ENCODE results near the gene RUNX3.

RUNX3 gene

DNA sequence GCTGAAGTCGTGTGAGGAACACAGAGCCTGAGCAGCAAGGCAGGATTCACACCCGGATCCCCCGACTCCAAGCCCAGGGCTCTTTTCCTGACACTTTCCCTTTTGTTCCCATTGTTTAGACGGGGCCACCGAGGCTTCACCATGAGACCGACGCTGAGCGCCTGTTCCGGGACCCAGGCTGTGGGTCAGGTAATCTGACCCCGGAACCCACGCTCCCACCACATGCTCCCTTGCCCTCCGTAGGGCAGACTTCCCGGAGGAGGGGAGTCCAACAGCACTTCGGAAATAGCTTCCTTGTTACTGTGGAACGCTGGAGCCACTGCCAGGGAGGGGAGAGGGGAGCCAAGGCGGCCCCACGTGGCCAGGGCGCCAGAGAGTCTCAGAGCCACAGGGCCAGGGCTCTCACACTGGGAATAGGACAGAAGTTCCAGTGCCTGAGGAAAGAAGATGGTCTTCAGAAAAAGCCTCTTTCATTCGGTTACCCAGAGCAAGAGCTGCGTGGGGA, 18.4 kb downstream of the RUNX3 start:
- Histone ChIP-seq H3K9me3 (ENCODE audit: control insufficient read depth, insufficient read depth, low read depth, low read length) (no peaks in the 10 kb centered on the region), H3K4me3 (ENCODE audit: low read depth, low read length) (no peak overlapping the region), H3K27ac (ENCODE audit: extremely low read depth, low read depth, low read length) (no peak overlapping the region), H3K4me1 (ENCODE audit: control insufficient read depth, insufficient read depth, low read length) (no peaks in the 10 kb centered on the region), H3K36me3 (ENCODE audit: control insufficient read depth in 2 of 2, insufficient read depth in 1 of 2, low read length in 2 of 2) (no peaks in the 10 kb centered on the region; a peak in 1 of 3 replicates)
- POLR2A ChIA-PET, result interaction anchor here (0.6 kb wide), 1 partner anchor 110 kb away, joined by 5 read pairs; no protein-coding TSS in a partner anchor
- CTCF ChIA-PET, result interaction anchor here (1.4 to 1.7 kb wide), 2 partner anchors 14 to 32 kb away, joined by 3 to 5 read pairs; no protein-coding TSS in a partner anchor
- no peak for TF ChIP-seq HOXC10 (CRISPR knock-in tag; IDR thresholded peaks at IDR 0.05)
- TF ChIP-seq HOXD13 (CRISPR knock-in tag; IDR thresholded peaks at IDR 0.05; ENCODE audit: borderline replicate concordance), result no peak
- TF ChIP-seq, protein P1, sequence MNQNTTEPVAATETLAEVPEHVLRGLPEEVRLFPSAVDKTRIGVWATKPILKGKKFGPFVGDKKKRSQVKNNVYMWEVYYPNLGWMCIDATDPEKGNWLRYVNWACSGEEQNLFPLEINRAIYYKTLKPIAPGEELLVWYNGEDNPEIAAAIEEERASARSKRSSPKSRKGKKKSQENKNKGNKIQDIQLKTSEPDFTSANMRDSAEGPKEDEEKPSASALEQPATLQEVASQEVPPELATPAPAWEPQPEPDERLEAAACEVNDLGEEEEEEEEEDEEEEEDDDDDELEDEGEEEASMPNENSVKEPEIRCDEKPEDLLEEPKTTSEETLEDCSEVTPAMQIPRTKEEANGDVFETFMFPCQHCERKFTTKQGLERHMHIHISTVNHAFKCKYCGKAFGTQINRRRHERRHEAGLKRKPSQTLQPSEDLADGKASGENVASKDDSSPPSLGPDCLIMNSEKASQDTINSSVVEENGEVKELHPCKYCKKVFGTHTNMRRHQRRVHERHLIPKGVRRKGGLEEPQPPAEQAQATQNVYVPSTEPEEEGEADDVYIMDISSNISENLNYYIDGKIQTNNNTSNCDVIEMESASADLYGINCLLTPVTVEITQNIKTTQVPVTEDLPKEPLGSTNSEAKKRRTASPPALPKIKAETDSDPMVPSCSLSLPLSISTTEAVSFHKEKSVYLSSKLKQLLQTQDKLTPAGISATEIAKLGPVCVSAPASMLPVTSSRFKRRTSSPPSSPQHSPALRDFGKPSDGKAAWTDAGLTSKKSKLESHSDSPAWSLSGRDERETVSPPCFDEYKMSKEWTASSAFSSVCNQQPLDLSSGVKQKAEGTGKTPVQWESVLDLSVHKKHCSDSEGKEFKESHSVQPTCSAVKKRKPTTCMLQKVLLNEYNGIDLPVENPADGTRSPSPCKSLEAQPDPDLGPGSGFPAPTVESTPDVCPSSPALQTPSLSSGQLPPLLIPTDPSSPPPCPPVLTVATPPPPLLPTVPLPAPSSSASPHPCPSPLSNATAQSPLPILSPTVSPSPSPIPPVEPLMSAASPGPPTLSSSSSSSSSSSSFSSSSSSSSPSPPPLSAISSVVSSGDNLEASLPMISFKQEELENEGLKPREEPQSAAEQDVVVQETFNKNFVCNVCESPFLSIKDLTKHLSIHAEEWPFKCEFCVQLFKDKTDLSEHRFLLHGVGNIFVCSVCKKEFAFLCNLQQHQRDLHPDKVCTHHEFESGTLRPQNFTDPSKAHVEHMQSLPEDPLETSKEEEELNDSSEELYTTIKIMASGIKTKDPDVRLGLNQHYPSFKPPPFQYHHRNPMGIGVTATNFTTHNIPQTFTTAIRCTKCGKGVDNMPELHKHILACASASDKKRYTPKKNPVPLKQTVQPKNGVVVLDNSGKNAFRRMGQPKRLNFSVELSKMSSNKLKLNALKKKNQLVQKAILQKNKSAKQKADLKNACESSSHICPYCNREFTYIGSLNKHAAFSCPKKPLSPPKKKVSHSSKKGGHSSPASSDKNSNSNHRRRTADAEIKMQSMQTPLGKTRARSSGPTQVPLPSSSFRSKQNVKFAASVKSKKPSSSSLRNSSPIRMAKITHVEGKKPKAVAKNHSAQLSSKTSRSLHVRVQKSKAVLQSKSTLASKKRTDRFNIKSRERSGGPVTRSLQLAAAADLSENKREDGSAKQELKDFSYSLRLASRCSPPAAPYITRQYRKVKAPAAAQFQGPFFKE (tag by site-specific recombination; IDR thresholded peaks at IDR 0.05; ENCODE audit: borderline replicate concordance), result no peak
- TF ChIP-seq ZBTB17 (tag by site-specific recombination; IDR thresholded peaks at IDR 0.05), result no peak
- TF ChIP-seq KLF8 (tag by site-specific recombination; IDR thresholded peaks at IDR 0.05), result no peak
- no peak for TF ChIP-seq ZNF133 (tag by site-specific recombination; IDR thresholded peaks at IDR 0.05)
- TF ChIP-seq ZNF555 (tag by site-specific recombination; conservative IDR thresholded peaks at IDR 0.05), result no peak
- TF ChIP-seq ZNF221 (tag by site-specific recombination; IDR thresholded peaks at IDR 0.05; ENCODE audit: borderline replicate concordance), result no peak
- TF ChIP-seq ZNF114 (tag by site-specific recombination; IDR thresholded peaks at IDR 0.05), result no peak
- no peak for TF ChIP-seq ZXDB (tag by site-specific recombination; IDR thresholded peaks at IDR 0.05)
- no peak for TF ChIP-seq ZNF561 (tag by site-specific recombination; IDR thresholded peaks at IDR 0.05; ENCODE audit: borderline replicate concordance)
- TF ChIP-seq, protein P2, sequence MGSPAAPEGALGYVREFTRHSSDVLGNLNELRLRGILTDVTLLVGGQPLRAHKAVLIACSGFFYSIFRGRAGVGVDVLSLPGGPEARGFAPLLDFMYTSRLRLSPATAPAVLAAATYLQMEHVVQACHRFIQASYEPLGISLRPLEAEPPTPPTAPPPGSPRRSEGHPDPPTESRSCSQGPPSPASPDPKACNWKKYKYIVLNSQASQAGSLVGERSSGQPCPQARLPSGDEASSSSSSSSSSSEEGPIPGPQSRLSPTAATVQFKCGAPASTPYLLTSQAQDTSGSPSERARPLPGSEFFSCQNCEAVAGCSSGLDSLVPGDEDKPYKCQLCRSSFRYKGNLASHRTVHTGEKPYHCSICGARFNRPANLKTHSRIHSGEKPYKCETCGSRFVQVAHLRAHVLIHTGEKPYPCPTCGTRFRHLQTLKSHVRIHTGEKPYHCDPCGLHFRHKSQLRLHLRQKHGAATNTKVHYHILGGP (tag by site-specific recombination; IDR thresholded peaks at IDR 0.05), result no peak

DNA sequence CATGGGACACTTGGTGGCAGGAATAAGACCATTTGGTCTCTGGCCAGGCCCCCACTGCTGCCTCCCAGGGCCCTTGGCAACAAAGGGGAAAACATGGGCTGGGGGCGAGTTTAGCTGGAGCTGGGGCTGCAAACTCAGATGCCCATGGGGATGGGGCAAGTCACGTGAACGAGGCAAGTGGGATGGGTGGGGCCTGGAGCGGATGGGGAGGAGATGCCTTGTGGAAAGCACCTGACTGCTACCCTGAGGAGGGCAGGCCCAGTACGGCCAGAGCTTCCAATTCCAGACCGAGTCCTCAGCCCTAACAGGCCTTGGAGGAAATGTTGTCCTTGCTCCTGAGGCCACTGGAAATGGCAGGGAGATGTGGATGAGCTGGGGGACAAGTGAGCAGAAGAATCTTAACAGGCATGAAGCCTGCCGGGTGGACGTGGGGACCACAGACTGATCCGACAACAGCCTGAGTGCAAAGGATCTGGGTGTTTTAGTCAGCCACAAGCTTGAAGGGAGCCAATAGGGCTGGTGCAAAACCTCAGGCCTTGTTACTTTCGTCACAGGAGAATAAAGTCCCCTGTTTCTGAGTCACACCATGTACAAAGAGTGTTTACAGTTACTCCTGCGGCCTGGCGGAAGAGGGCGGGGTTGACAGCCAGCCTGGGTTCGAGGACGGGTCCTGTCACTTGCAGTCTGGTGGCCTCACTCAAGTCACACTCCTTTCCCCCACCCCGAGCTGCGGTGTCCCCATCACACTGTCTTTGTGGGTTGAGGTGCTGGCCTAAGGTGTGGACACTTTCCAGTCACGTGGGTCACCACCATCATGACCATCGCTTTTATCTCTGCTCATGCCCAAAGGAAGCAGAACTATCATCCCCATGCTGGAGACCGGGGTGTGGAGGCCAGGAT, 19.1 kb downstream of the RUNX3 start:
- H3K4me3 ChIP-seq (ENCODE audit: low read depth, low read length), result no peak overlapping the region
- ChIA-PET CTCF (interaction anchor here (0.5 to 1.4 kb wide), 2 partner anchors 13 to 1124 kb away, joined by 3 to 5 read pairs; no protein-coding TSS in a partner anchor), POLR2A (interaction anchor here (0.6 kb wide), 1 partner anchor 111 kb away, joined by 5 read pairs; no protein-coding TSS in a partner anchor)
- H3K9me3 ChIP-seq (ENCODE audit: control insufficient read depth, insufficient read depth, low read depth, low read length), result no peaks in the 10 kb centered on the region
- H3K4me1 ChIP-seq (ENCODE audit: control insufficient read depth, insufficient read depth, low read length), result no peaks in the 10 kb centered on the region
- no peaks in the 10 kb centered on the region; a peak in 1 of 3 replicates for H3K36me3 ChIP-seq (ENCODE audit: control insufficient read depth in 2 of 2, insufficient read depth in 1 of 2, low read length in 2 of 2)
- H3K27ac ChIP-seq (ENCODE audit: extremely low read depth, low read depth, low read length), result no peak overlapping the region
- TF ChIP-seq ZSCAN16 (tag by site-specific recombination; IDR thresholded peaks at IDR 0.05) (no peak), ZNF248 (tag by site-specific recombination; IDR thresholded peaks at IDR 0.05) (no peak), ZNF433 (tag by site-specific recombination; IDR thresholded peaks at IDR 0.05; ENCODE audit: low read depth) (no peak), ZNF623 (tag by site-specific recombination; IDR thresholded peaks at IDR 0.05) (no peak), ZNF530 (tag by site-specific recombination; IDR thresholded peaks at IDR 0.05; ENCODE audit: low read depth) (no peak), ZBTB8A (tag by site-specific recombination; IDR thresholded peaks at IDR 0.05) (no peak), SP3 (tag by site-specific recombination; IDR thresholded peaks at IDR 0.05) (no peak), PRDM1 (tag by site-specific recombination; IDR thresholded peaks at IDR 0.05) (no peak), ZNF830 (tag by site-specific recombination; IDR thresholded peaks at IDR 0.05; ENCODE audit: low read depth) (no peak), ZBTB7A (tag by site-specific recombination; IDR thresholded peaks at IDR 0.05; ENCODE audit: low read depth) (no peak), ZNF629 (tag by site-specific recombination; IDR thresholded peaks at IDR 0.05) (no peak), ZNF600 (tag by site-specific recombination; IDR thresholded peaks at IDR 0.05) (peak; percentile 70), ZNF2 (tag by site-specific recombination; IDR thresholded peaks at IDR 0.05) (no peak)
- TF ChIP-seq, protein P3, sequence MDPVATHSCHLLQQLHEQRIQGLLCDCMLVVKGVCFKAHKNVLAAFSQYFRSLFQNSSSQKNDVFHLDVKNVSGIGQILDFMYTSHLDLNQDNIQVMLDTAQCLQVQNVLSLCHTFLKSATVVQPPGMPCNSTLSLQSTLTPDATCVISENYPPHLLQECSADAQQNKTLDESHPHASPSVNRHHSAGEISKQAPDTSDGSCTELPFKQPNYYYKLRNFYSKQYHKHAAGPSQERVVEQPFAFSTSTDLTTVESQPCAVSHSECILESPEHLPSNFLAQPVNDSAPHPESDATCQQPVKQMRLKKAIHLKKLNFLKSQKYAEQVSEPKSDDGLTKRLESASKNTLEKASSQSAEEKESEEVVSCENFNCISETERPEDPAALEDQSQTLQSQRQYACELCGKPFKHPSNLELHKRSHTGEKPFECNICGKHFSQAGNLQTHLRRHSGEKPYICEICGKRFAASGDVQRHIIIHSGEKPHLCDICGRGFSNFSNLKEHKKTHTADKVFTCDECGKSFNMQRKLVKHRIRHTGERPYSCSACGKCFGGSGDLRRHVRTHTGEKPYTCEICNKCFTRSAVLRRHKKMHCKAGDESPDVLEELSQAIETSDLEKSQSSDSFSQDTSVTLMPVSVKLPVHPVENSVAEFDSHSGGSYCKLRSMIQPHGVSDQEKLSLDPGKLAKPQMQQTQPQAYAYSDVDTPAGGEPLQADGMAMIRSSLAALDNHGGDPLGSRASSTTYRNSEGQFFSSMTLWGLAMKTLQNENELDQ (tag by site-specific recombination; IDR thresholded peaks at IDR 0.05; ENCODE audit: low read depth), result no peak

Measured in HEK293 (cell line).